Measurements from ENCODE around the gene DGCR2. TPM values are rescaled to one million over a fixed set of nuclear protein-coding genes. Genes with fewer than 3 reads are reported as not detected.
"Not testable (repeated sequence)": the region's sequence is repeated elsewhere in the genome, so short reads cannot be mapped to it uniquely, and the experiment has no call there.

Gene DGCR2
- total RNA-seq, 1 experiment from 2014 or later: 42.9 TPM

DNA sequence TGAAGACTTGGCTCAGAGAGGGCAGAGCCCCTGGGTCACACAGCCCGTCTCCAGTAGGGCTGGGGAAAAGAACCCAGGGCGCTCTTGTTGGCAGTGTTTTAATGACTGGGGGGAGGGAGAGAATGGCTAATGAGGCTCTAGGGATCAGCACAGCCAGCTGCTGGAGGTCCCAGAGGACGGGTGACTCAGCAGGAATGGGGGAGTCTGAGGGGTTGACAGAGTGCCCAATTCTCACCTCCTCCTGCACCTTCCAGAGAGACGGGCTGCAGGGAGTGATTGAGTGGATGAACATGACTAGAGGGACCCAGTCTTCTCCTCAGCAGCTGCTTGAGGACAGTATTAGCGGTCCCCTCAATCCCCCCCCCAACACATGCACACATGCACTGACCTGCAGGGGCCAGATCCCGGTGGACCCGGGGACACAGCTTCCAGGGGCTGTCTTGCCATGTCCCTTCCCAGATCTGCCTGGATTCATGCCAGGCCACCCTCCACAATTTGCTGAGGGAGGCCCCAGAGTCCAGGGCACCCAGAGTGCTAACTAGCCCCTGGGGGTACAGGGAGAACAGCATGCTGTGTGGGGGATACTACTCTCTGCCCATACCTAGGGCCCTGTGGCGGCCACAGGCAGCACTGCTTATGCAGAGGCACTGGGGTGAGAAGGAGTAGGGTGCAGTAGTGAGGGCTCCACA lies 94.7 kb downstream of the DGCR2 start:
- BruUV-seq (replicated peaks); H3K4me1 ChIP-seq (ENCODE audit: control insufficient read depth in 1 of 2, insufficient read depth in 2 of 2, low read length in 2 of 2); H3K4me2 ChIP-seq (ENCODE audit: low read length); H3K9me2 ChIP-seq (ENCODE audit: insufficient read depth); H3K27me3 ChIP-seq (ENCODE audit: insufficient read depth, low read length); ATAC-seq; H3K79me2 ChIP-seq (ENCODE audit: insufficient read depth, low read length); H3K27ac ChIP-seq (ENCODE audit: low read depth, low read length); DNase-seq (ENCODE audit: low read depth, low spot score); H4K20me1 ChIP-seq (ENCODE audit: insufficient read depth); H3K4me3 ChIP-seq (replicated peaks in 1 of 2; ENCODE audit: low read depth in 1 of 2, low read length in 2 of 2); RAD21 ChIA-PET (ENCODE audit: low non-redundant PET in 1 of 2, low total read pairs in 2 of 2, uncharacterized antibody in 2 of 2, unreplicated experiment in 2 of 2); H3K9me3 ChIP-seq (ENCODE audit: control insufficient read depth in 1 of 2, insufficient read depth in 1 of 2, low read depth in 1 of 2, low read length in 2 of 2); POLR2A ChIA-PET; CTCF ChIA-PET; intact Hi-C loops (cut with micrococcal nuclease); H3K36me3 ChIP-seq (ENCODE audit: control insufficient read depth in 1 of 2, insufficient read depth in 2 of 2, low read length in 2 of 2); H3K9ac ChIP-seq (ENCODE audit: low read length); H2AFZ ChIP-seq (ENCODE audit: low read depth, low read length, poor library complexity, severe bottlenecking): not testable (repeated sequence)

GRCh38 chr22:19026080-19026479 lies 96.1 kb downstream of the DGCR2 start:
- BruUV-seq (replicated peaks); ATAC-seq; intact Hi-C loops (cut with micrococcal nuclease): not testable (repeated sequence)

GRCh38 chr22:19024956-19025489 lies 97.2 kb downstream of the DGCR2 start:
- RAD21 ChIA-PET (ENCODE audit: low non-redundant PET in 1 of 2, low total read pairs in 2 of 2, uncharacterized antibody in 2 of 2, unreplicated experiment in 2 of 2); H3K27ac ChIP-seq (ENCODE audit: low read depth, low read length); H3K27me3 ChIP-seq (ENCODE audit: insufficient read depth, low read length); H3K4me3 ChIP-seq (replicated peaks in 1 of 2; ENCODE audit: low read depth in 1 of 2, low read length in 2 of 2); CTCF ChIA-PET; H3K79me2 ChIP-seq (ENCODE audit: insufficient read depth, low read length); DNase-seq (ENCODE audit: low read depth, low spot score); ATAC-seq; H3K9me3 ChIP-seq (ENCODE audit: control insufficient read depth in 1 of 2, insufficient read depth in 1 of 2, low read depth in 1 of 2, low read length in 2 of 2); H3K36me3 ChIP-seq (ENCODE audit: control insufficient read depth in 1 of 2, insufficient read depth in 2 of 2, low read length in 2 of 2); H4K20me1 ChIP-seq (ENCODE audit: insufficient read depth); H3K9me2 ChIP-seq (ENCODE audit: insufficient read depth); H3K9ac ChIP-seq (ENCODE audit: low read length); H2AFZ ChIP-seq (ENCODE audit: low read depth, low read length, poor library complexity, severe bottlenecking); BruUV-seq (replicated peaks); H3K4me2 ChIP-seq (ENCODE audit: low read length); POLR2A ChIA-PET; H3K4me1 ChIP-seq (ENCODE audit: control insufficient read depth in 1 of 2, insufficient read depth in 2 of 2, low read length in 2 of 2); intact Hi-C loops (cut with micrococcal nuclease): not testable (repeated sequence)

More at GRCh38 chr22:19026080-19026479, 96.1 kb downstream of the DGCR2 start:
- DNase-seq (ENCODE audit: low read depth, low spot score); POLR2A ChIA-PET; RAD21 ChIA-PET (ENCODE audit: low non-redundant PET in 1 of 2, low total read pairs in 2 of 2, uncharacterized antibody in 2 of 2, unreplicated experiment in 2 of 2); H3K36me3 ChIP-seq (ENCODE audit: control insufficient read depth in 1 of 2, insufficient read depth in 2 of 2, low read length in 2 of 2); H3K9me3 ChIP-seq (ENCODE audit: control insufficient read depth in 1 of 2, insufficient read depth in 1 of 2, low read depth in 1 of 2, low read length in 2 of 2); H3K27me3 ChIP-seq (ENCODE audit: insufficient read depth, low read length); H3K4me2 ChIP-seq (ENCODE audit: low read length); H3K4me3 ChIP-seq (replicated peaks in 1 of 2; ENCODE audit: low read depth in 1 of 2, low read length in 2 of 2); H2AFZ ChIP-seq (ENCODE audit: low read depth, low read length, poor library complexity, severe bottlenecking); H4K20me1 ChIP-seq (ENCODE audit: insufficient read depth); H3K9ac ChIP-seq (ENCODE audit: low read length); H3K9me2 ChIP-seq (ENCODE audit: insufficient read depth); H3K79me2 ChIP-seq (ENCODE audit: insufficient read depth, low read length); H3K27ac ChIP-seq (ENCODE audit: low read depth, low read length); H3K4me1 ChIP-seq (ENCODE audit: control insufficient read depth in 1 of 2, insufficient read depth in 2 of 2, low read length in 2 of 2); CTCF ChIA-PET: not testable (repeated sequence)

DNA sequence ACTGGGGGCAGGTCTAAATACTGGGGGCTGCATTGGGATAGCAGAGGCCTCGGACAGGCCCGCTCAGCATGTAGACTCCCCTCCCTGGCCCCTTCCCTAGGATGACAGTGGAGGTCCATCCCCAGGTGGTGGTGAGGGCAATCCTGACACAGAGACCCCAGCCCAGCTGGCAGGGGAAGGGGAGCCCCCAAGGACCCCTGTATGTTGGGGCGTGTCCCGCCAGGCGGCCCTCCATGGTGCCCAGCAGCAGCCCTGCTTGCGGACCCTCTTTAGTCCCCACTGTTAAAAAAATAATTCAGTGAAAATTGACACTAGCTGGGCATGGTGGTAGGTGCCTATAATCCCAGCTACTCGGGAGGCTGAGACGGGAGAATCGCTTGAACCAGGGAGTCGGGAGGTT lies 98.3 kb downstream of the DGCR2 start:
- H3K4me1 ChIP-seq (ENCODE audit: control insufficient read depth in 1 of 2, insufficient read depth in 2 of 2, low read length in 2 of 2); ATAC-seq; H3K4me2 ChIP-seq (ENCODE audit: low read length); POLR2A ChIA-PET; intact Hi-C loops (cut with micrococcal nuclease); BruUV-seq (replicated peaks); DNase-seq (ENCODE audit: low read depth, low spot score); H4K20me1 ChIP-seq (ENCODE audit: insufficient read depth); H3K4me3 ChIP-seq (replicated peaks in 1 of 2; ENCODE audit: low read depth in 1 of 2, low read length in 2 of 2); H3K27ac ChIP-seq (ENCODE audit: low read depth, low read length); H3K9me2 ChIP-seq (ENCODE audit: insufficient read depth); H2AFZ ChIP-seq (ENCODE audit: low read depth, low read length, poor library complexity, severe bottlenecking); RAD21 ChIA-PET (ENCODE audit: low non-redundant PET in 1 of 2, low total read pairs in 2 of 2, uncharacterized antibody in 2 of 2, unreplicated experiment in 2 of 2); H3K79me2 ChIP-seq (ENCODE audit: insufficient read depth, low read length); CTCF ChIA-PET; H3K9me3 ChIP-seq (ENCODE audit: control insufficient read depth in 1 of 2, insufficient read depth in 1 of 2, low read depth in 1 of 2, low read length in 2 of 2); H3K27me3 ChIP-seq (ENCODE audit: insufficient read depth, low read length); H3K9ac ChIP-seq (ENCODE audit: low read length); H3K36me3 ChIP-seq (ENCODE audit: control insufficient read depth in 1 of 2, insufficient read depth in 2 of 2, low read length in 2 of 2): not testable (repeated sequence)
